DND-41 (cell line): ENCODE results near the gene DGAT2L6.

Experiments
- EZH2 ChIP-seq: IDR thresholded peaks from 3 replicates; pipeline ENCODE4 v1.6.1; 2012; ENCODE audit warnings: borderline replicate concordance, low read depth, mild to moderate bottlenecking, moderate library complexity, low read length, inconsistent platforms; ENCODE audit not compliant: severe bottlenecking
- TF ChIP-seq, protein P1 (sequence below): IDR thresholded peaks from 2 replicates; pipeline ENCODE4 v1.5.1; 2012; ENCODE audit warnings: borderline replicate concordance, low read length, moderate library complexity, mild to moderate bottlenecking; ENCODE audit not compliant: poor library complexity, severe bottlenecking; ENCODE audit errors: extremely low read depth

DNA sequence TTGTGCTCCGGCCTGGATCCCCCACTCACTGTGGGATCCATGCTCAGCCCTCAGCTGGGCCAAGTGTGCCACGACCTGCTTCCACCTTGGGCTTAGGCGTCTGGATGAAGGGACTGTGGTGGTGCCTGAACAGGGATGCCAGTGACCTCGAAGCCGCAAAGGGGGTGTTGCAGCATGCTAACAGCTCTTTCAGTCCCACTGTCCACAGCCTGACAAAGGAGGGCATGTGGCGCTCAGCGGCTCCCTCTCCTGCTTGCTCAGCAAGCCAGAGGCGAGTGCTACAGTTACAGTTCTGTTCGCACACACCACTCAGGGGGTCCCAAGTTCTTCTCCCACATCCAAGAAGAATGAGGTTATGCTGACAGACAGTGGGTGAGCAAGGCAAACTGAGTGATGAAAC lies 49.2 kb upstream of the DGAT2L6 start:
- TF ChIP-seq, protein P1, sequence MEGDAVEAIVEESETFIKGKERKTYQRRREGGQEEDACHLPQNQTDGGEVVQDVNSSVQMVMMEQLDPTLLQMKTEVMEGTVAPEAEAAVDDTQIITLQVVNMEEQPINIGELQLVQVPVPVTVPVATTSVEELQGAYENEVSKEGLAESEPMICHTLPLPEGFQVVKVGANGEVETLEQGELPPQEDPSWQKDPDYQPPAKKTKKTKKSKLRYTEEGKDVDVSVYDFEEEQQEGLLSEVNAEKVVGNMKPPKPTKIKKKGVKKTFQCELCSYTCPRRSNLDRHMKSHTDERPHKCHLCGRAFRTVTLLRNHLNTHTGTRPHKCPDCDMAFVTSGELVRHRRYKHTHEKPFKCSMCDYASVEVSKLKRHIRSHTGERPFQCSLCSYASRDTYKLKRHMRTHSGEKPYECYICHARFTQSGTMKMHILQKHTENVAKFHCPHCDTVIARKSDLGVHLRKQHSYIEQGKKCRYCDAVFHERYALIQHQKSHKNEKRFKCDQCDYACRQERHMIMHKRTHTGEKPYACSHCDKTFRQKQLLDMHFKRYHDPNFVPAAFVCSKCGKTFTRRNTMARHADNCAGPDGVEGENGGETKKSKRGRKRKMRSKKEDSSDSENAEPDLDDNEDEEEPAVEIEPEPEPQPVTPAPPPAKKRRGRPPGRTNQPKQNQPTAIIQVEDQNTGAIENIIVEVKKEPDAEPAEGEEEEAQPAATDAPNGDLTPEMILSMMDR = no peak
- no peak for TF ChIP-seq EZH2
